ENCODE results near the gene ELF1. TPM values are rescaled to one million over a fixed set of nuclear protein-coding genes. Genes with fewer than 3 reads are reported as not detected.
A peak's percentile ranks its signal among the peaks of the same experiment; 100 is the strongest.

Gene ELF1
- total RNA-seq, 3 donors from 2014 or later (not counting 1 experiment from before 2014, with no cell fraction given) = 174 to 216 (median 193) TPM

DNA sequence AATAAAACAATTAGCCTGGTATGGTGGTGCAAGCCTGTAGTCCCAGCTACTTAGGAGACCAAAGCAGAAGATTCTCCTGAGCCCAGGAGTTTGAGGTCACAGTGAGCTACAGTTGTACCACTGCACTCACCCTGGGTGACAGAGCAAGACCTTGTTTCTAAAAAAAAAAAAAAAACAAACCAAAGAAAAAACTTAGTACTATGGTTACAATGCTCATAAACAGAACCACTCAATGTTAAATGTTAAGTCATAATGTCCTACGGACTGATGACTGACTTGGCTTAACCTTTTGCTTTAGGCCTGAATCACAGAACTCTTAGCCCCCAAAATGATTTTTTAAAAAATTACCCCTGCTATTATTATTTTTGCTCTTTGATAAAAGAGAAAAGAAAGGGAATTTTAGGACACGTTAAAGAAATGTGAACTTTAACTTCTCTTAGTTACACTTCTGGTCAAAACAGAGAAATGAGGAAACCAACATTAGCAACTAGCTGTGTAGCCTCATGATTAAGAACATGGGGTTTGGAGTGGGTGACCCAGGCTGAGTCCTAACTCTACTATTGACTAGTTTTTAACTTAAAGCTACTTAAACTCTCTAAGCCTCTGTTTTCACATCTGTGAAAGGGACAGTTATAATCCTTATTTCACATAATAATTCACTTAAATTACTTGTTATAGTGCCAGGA lies 13.7 kb upstream of the ELF1 start:
- DNase-seq = no peak
- 60% methylated on average over 1 of the region's 2 CpGs for WGBS (ENCODE audit: insufficient coverage)
- no peaks in the 10 kb centered on the region for H3K27me3 Mint-ChIP-seq (ENCODE audit: low read depth in 2 of 2)

DNA sequence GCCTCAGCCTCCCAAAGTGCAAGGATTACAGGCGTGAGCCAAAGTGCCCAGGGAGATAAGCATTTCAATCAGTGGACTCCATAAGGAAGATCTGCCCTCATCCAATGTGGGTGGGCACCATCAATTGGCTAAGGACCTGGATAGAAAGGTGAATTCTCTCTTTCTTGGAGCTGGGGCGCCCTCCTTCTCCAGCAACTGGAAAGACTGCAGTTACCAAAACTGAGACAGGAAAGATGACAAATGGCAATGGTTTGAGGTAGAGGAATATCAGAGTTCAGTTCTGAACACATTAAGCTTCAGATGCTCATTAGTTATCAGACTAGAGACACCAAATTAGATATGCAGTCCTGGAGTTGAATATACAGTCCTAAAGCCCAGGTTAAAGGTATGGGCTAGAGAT lies 10.5 kb upstream of the ELF1 start:
- Mint-ChIP-seq H3K4me3 (no peak overlapping the region), H3K4me1 (peaks cover 20 to 21% of the 10 kb centered on the region in 2 donors), H3K27me3 (ENCODE audit: low read depth in 2 of 2) (no peaks in the 10 kb centered on the region), H3K9me3 (no peaks in the 10 kb centered on the region), H3K27ac (peak overlapping the region in 1 of 2 donors; percentile 15), H3K36me3 (no peaks in the 10 kb centered on the region)
- H3K27me3 ChIP-seq (ENCODE audit: control insufficient read depth, insufficient read depth, low read length) = no peaks in the 10 kb centered on the region
- no peaks in the 10 kb centered on the region for H3K9me3 ChIP-seq (ENCODE audit: control insufficient read depth, insufficient read depth, low read length)
- H3K36me3 ChIP-seq (ENCODE audit: control insufficient read depth, insufficient read depth, low read length) = no peaks in the 10 kb centered on the region
- no peak overlapping the region for H3K4me3 ChIP-seq (ENCODE audit: low read length)
- H3K27ac ChIP-seq (ENCODE audit: low read length) = no peak overlapping the region
- TF ChIP-seq, protein P1, sequence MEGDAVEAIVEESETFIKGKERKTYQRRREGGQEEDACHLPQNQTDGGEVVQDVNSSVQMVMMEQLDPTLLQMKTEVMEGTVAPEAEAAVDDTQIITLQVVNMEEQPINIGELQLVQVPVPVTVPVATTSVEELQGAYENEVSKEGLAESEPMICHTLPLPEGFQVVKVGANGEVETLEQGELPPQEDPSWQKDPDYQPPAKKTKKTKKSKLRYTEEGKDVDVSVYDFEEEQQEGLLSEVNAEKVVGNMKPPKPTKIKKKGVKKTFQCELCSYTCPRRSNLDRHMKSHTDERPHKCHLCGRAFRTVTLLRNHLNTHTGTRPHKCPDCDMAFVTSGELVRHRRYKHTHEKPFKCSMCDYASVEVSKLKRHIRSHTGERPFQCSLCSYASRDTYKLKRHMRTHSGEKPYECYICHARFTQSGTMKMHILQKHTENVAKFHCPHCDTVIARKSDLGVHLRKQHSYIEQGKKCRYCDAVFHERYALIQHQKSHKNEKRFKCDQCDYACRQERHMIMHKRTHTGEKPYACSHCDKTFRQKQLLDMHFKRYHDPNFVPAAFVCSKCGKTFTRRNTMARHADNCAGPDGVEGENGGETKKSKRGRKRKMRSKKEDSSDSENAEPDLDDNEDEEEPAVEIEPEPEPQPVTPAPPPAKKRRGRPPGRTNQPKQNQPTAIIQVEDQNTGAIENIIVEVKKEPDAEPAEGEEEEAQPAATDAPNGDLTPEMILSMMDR (IDR thresholded peaks at IDR 0.05) = no peak
- no peak for ATAC-seq
- H3K4me1 ChIP-seq (ENCODE audit: control insufficient read depth, insufficient read depth, low read length) = no peaks in the 10 kb centered on the region
- WGBS (ENCODE audit: insufficient coverage) = 90% methylated on average over 2 of the region's 2 CpGs
- DNase-seq = peak in 1 of 2 donors; percentile 43
- intact Hi-C loops (cut with micrococcal nuclease) = no loop called here

More for the DNA sequence above, 13.7 kb upstream of the ELF1 start:
- intact Hi-C loops (cut with micrococcal nuclease) = no loop called here
- no peak overlapping the region for H3K4me3 ChIP-seq (ENCODE audit: low read length)
- H3K9me3 ChIP-seq (ENCODE audit: control insufficient read depth, insufficient read depth, low read length) = no peaks in the 10 kb centered on the region
- H3K36me3 ChIP-seq (ENCODE audit: control insufficient read depth, insufficient read depth, low read length) = no peaks in the 10 kb centered on the region
- Mint-ChIP-seq H3K4me1 (peaks cover 10 to 12% of the 10 kb centered on the region in 2 donors), H3K9me3 (no peaks in the 10 kb centered on the region), H3K36me3 (no peaks in the 10 kb centered on the region), H3K4me3 (no peak overlapping the region), H3K27ac (no peak overlapping the region)
- H3K4me1 ChIP-seq (ENCODE audit: control insufficient read depth, insufficient read depth, low read length) = no peaks in the 10 kb centered on the region
- ATAC-seq = peak in 1 of 3 donors; percentile 31
- TF ChIP-seq, protein P1 (IDR thresholded peaks at IDR 0.05) = no peak
- H3K27me3 ChIP-seq (ENCODE audit: control insufficient read depth, insufficient read depth, low read length) = no peaks in the 10 kb centered on the region
- no peak overlapping the region for H3K27ac ChIP-seq (ENCODE audit: low read length)

DNA sequence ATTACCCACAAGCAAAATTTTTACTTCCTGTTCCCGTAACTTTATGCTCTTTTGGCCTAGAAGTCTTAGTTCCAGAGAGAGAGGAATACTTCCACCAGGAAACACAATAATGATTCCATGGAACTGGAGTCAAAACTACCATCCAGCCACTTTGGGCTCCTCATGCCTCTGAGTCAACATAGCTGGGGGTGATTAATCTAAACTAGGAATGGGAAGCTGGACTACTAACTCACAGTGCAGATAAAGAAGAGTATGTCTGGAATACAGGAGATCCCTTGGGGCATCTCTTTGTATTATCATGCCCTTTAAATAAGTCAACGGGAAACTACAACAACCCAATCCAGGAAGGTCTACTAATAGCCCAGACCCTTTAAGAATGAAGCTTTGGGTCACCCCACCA lies 8.9 kb upstream of the ELF1 start:
- H3K27me3 Mint-ChIP-seq (ENCODE audit: low read depth in 2 of 2) = no peaks in the 10 kb centered on the region
- intact Hi-C loops (cut with micrococcal nuclease) = no loop called here

More for the DNA sequence above, 8.9 kb upstream of the ELF1 start:
- H3K9me3 Mint-ChIP-seq = no peaks in the 10 kb centered on the region
- H3K27ac ChIP-seq (ENCODE audit: low read length) = no peak overlapping the region
- no peaks in the 10 kb centered on the region for H3K36me3 Mint-ChIP-seq
- H3K9me3 ChIP-seq (ENCODE audit: control insufficient read depth, insufficient read depth, low read length) = no peaks in the 10 kb centered on the region
- H3K27me3 ChIP-seq (ENCODE audit: control insufficient read depth, insufficient read depth, low read length) = no peaks in the 10 kb centered on the region
- ATAC-seq (no peak), DNase-seq (no peak)
- H3K4me3 Mint-ChIP-seq = no peak overlapping the region
- 88% methylated on average over 2 of the region's 2 CpGs for WGBS (ENCODE audit: insufficient coverage)
- H3K4me1 ChIP-seq (ENCODE audit: control insufficient read depth, insufficient read depth, low read length) = no peaks in the 10 kb centered on the region
- no peak overlapping the region for H3K27ac Mint-ChIP-seq
- H3K4me3 ChIP-seq (ENCODE audit: low read length) = no peak overlapping the region
- peaks cover 26 to 27% of the 10 kb centered on the region in 2 donors for H3K4me1 Mint-ChIP-seq
- no peaks in the 10 kb centered on the region for H3K36me3 ChIP-seq (ENCODE audit: control insufficient read depth, insufficient read depth, low read length)
- TF ChIP-seq, protein P1 (IDR thresholded peaks at IDR 0.05) = no peak

Measured in natural killer cell (primary cell).